ENCODE data around the gene GSTT2.
"Not testable (repeated sequence)": the region's sequence is repeated elsewhere in the genome, so short reads cannot be mapped to it uniquely, and the experiment has no call there.

The GSTT2 gene

DNA sequence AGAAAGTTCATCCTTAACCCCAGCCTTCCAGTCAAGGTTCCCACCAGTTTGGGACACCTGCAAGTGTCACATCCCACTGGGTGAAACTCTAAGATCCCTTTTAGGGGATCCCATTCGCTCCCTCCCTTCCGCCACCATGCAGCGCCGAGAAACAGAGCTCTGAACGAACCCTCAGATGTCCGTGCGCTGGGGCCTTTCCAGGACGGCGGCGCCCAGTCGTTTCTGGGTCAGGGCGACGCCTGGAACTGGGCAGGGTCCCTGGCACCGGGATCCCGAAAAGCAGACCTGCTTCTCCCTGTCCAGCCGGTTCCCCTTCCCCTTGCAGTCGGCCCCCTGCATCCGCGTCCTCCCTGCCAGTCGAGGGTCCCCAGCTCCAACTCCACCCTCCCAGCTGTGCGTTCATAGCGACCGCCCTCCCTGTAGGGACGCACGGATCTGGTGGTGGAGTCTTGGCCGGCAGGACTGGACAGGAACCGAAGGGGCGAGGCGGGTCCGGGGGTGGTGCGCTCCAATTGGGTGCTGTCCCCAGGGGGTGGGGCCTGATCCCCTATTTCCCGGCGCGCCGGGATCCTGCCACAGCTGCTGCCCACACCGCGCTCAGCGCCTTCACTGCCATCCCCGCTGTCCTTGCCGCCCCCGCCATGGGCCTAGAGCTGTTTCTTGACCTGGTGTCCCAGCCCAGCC is at the start of gene GSTT2:
GSTT2 (plus strand) TSS at position 578 of the 684 bp plus-strand sequence.
- peak; percentile 96 for ATAC-seq

DNA sequence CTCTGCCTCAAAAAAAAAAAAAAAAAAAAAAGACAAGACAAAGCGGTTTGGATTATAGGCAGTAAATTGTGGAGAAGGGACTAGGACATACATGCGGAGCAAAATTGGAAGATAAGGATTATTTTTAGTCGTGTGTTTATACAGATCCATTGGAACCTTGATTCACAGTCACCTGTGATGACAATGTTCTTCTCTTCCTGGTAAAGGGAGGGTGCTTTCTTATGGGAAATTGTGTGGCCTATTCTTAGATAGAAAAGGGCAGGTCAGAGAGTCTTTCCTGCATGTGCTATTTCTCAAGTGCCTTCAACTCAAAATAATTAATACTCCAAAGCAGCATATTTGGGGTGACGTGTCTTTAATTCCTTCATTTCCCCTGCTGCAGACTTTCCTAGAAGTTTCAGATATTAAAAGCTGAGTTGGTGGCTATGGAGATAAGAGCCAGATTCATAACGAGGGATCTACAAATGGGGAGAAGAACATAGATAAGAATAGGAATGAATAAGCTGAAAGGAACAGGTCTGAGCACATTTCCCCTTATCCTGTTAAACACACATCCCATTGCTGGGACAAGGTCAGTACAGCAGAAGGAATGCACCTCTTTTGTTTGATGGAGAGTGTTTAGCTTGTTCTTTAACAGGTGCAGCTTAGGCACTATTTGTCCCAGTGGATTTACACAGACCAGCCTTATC is 41.5 kb upstream of the GSTT2 start:
- TF ChIP-seq ARNTL (CRISPR knock-in tag; IDR thresholded peaks at IDR 0.05; ENCODE audit: borderline replicate concordance, low read depth): no peak
- no peak for TF ChIP-seq TOX (CRISPR knock-in tag; IDR thresholded peaks at IDR 0.05; ENCODE audit: borderline replicate concordance)
- no peak for TF ChIP-seq ZFP30 (CRISPR knock-in tag; IDR thresholded peaks at IDR 0.05)
- no peak for TF ChIP-seq CSDC2 (CRISPR knock-in tag; IDR thresholded peaks at IDR 0.05)
- TF ChIP-seq ZNF565 (CRISPR knock-in tag; conservative IDR thresholded peaks at IDR 0.05; ENCODE audit: low read depth): no peak
- TF ChIP-seq, protein P1, sequence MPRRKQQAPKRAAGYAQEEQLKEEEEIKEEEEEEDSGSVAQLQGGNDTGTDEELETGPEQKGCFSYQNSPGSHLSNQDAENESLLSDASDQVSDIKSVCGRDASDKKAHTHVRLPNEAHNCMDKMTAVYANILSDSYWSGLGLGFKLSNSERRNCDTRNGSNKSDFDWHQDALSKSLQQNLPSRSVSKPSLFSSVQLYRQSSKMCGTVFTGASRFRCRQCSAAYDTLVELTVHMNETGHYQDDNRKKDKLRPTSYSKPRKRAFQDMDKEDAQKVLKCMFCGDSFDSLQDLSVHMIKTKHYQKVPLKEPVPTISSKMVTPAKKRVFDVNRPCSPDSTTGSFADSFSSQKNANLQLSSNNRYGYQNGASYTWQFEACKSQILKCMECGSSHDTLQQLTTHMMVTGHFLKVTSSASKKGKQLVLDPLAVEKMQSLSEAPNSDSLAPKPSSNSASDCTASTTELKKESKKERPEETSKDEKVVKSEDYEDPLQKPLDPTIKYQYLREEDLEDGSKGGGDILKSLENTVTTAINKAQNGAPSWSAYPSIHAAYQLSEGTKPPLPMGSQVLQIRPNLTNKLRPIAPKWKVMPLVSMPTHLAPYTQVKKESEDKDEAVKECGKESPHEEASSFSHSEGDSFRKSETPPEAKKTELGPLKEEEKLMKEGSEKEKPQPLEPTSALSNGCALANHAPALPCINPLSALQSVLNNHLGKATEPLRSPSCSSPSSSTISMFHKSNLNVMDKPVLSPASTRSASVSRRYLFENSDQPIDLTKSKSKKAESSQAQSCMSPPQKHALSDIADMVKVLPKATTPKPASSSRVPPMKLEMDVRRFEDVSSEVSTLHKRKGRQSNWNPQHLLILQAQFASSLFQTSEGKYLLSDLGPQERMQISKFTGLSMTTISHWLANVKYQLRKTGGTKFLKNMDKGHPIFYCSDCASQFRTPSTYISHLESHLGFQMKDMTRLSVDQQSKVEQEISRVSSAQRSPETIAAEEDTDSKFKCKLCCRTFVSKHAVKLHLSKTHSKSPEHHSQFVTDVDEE (CRISPR knock-in tag; IDR thresholded peaks at IDR 0.05): no peak
- TF ChIP-seq OSR1 (CRISPR knock-in tag; IDR thresholded peaks at IDR 0.05): no peak
- TF ChIP-seq, protein P2, sequence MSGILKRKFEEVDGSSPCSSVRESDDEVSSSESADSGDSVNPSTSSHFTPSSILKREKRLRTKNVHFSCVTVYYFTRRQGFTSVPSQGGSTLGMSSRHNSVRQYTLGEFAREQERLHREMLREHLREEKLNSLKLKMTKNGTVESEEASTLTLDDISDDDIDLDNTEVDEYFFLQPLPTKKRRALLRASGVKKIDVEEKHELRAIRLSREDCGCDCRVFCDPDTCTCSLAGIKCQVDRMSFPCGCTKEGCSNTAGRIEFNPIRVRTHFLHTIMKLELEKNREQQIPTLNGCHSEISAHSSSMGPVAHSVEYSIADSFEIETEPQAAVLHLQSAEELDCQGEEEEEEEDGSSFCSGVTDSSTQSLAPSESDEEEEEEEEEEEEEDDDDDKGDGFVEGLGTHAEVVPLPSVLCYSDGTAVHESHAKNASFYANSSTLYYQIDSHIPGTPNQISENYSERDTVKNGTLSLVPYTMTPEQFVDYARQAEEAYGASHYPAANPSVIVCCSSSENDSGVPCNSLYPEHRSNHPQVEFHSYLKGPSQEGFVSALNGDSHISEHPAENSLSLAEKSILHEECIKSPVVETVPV (CRISPR knock-in tag; IDR thresholded peaks at IDR 0.05): no peak
- TF ChIP-seq ZFP3 (CRISPR knock-in tag; IDR thresholded peaks at IDR 0.05): no peak
- no peak for TF ChIP-seq ISL1 (CRISPR knock-in tag; IDR thresholded peaks at IDR 0.05)
- no peak for TF ChIP-seq BACH2 (CRISPR knock-in tag; IDR thresholded peaks at IDR 0.05; ENCODE audit: borderline replicate concordance)
- no peak for TF ChIP-seq ZC3H10 (CRISPR knock-in tag; IDR thresholded peaks at IDR 0.05)
- TF ChIP-seq ESRRG (CRISPR knock-in tag; IDR thresholded peaks at IDR 0.05): no peak
- no peak for TF ChIP-seq ZNF70 (CRISPR knock-in tag; IDR thresholded peaks at IDR 0.05)
- TF ChIP-seq ZNF8 (CRISPR knock-in tag; IDR thresholded peaks at IDR 0.05): no peak
- no peak for ATAC-seq

DNA sequence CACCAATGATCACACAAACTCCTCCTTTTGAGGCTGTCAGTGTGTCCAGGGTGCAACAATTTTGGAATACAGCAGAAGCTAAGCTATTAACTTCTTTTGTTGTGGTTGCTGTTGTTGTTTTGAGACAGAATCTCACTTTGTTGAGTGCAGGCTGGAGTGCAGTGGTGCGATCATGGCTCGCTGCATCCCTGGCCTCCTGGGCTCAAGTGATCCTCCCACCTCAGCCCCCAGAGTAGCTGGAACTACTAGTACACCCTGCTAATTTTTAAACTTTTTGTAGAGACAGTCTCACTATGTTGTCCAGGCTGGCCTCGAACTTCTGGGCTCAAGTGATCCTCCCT is 40.9 kb upstream of the GSTT2 start:
- no peak for ATAC-seq
- TF ChIP-seq ZNF70 (CRISPR knock-in tag; IDR thresholded peaks at IDR 0.05) (no peak), ZFP3 (CRISPR knock-in tag; IDR thresholded peaks at IDR 0.05) (no peak)
- TF ChIP-seq, protein P3, sequence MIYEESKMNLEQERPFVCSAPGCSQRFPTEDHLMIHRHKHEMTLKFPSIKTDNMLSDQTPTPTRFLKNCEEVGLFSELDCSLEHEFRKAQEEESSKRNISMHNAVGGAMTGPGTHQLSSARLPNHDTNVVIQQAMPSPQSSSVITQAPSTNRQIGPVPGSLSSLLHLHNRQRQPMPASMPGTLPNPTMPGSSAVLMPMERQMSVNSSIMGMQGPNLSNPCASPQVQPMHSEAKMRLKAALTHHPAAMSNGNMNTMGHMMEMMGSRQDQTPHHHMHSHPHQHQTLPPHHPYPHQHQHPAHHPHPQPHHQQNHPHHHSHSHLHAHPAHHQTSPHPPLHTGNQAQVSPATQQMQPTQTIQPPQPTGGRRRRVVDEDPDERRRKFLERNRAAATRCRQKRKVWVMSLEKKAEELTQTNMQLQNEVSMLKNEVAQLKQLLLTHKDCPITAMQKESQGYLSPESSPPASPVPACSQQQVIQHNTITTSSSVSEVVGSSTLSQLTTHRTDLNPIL (CRISPR knock-in tag; IDR thresholded peaks at IDR 0.05; ENCODE audit: low read depth): no peak

DNA sequence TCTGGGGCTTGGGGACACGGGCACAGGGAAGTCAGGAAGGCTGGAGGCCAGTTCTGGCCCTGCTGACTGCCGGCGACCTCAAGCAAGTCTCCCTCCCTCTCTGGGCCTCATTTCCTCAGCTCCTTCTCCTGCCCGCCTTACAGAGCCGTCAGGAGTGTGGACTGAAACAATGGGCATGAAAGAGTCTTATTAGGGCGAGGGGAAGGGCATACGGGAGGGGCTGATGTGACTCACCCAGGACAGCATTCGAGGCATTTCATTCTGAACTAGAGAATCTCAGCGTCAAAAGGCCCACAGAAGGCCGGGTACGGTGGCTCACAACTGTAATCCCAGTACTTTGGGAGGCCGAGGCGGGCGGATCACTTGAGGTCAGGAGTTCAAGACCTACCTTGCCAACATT is 39.8 kb upstream of the GSTT2 start:
- peak; percentile 74 for ATAC-seq

DNA sequence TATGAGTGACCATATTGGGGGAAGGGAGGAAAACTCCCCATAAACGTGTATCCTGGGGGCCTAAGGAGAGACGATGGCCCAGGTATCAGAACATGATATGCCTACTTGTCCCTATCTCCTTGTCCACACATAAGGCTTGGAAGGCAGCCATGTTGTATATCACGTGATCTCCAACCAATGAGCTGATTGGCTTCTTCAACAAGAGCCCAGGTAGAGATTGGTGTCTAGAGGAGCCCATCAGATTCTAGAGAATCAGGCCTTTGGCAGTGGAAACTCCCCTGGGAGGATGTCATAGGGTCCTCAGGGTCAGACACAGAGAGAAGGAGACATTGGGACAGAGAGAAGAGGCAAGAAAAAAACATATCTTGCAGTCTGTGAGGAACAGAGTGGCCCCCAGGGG is 32.5 kb upstream of the GSTT2 start:
- ATAC-seq: not testable (repeated sequence)

DNA sequence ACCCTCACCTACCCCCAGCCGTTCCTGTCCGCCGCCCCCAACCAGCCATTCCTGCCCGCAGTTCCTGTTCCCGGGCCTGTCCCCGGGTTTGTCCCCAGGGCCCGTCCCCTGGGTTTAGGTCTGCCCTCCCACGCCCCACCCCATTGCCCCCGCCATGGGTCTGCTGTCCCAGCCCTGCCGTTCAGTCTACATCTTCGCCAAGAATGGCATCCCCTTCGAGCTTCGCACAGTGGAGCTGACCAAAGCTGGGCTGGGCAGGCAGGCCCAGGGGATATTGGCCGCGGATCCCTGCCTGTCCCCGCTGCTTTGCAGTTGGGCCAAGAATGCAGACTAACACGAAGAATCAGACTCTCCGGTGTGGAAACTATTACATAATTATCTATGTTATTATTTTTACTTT is 30.2 kb upstream of the GSTT2 start:
- ATAC-seq: not testable (repeated sequence)

DNA sequence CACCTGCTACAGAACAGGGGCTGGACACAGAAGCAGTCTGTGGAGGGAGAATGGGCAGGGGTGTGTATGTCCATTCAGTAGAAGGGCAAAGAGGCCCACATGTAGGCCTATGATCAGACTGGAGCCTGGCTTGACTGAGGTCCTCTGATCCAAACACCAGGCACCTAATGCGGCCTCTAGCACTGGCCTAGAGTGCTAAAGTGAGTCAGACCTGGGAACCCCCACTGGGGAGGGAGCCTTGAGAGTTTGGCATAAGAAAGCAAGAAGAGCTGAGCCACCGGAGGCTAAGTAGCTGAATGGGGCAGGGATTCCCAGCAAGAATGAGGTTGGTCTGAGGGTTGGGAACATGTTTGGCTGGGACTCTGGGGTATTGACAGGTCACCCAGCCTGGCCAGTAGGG is 28.6 kb upstream of the GSTT2 start:
- not testable (repeated sequence) for ATAC-seq

DNA sequence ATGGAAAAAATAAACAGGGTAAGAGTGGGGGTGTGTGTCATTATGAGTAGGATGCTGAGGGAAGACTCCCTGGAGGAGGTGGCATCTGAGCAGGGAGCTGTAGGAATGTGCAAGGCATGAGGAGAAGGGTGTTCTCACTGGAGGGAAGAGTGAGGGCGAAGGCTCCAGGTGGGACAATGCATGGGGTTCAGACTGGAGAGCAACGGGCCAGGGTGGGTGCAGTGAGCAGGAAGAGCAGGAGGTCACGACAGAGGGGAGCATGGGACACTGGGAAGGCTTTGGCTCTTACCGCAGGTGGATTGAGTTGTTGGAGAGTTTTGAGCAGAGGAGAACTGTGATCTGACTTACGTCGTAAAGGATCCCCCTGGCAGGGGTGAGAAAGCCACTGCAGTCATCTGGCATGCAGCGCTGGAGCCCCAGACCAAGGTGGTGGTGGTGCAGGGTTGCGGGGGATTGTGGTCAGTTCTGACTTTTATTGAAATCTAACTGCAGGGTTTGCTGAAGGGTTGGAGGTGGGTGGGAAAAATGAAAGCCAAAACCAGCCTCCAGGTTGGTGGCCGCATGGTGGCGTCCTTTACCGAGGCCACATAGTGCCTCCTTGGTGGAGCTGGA is 27.0 kb upstream of the GSTT2 start:
- ATAC-seq: not testable (repeated sequence)

DNA sequence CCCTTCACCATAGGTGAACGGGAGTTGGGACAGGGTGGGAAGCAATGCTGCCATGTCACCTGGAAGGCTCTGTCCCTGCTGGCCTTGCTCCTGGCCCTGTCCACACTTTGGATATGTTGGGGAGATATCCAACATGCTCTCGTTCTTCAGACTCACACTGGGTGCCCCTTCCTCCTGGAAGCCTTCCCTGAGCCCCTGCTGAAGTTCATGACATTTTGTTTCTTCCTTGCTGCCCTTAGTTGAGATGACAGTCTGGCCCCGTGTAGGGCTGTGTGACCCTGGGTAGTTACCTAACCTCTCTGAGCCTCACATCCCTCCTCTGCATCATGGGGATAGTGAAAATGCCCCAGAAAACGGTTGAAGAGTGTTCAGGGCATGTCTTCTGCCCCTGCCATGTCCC is 26.4 kb upstream of the GSTT2 start:
- ATAC-seq: not testable (repeated sequence)

DNA sequence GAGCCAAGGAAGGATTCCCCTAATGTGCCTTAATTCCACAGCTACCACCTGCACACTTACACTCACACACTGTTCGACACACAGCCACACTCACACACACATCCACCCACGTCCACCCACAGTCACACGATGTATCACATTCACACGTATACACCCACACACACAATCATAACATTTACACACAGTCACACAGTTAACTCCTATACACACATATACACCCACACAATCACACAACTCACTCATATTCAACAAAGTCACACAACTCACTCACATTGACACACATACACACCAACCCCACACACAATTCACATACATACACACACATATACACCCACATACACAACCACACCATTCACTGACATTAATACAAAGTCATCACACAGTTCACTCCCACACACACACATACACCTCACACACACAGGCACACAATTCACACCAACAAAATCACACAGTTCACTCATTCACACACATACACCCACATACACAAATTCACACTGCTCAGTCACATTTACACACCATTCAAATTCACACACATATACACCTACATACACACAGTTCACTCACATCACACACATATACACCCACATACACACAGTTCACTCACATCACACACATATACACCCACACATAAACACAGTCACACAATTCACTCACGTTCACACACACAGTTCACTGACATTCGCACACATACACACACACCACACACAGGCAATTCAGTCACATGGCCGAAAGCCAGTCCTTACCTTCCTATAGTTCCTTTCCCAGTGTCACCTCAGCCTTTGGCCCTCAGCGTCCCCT is 25.5 kb upstream of the GSTT2 start:
- ATAC-seq: not testable (repeated sequence)

DNA sequence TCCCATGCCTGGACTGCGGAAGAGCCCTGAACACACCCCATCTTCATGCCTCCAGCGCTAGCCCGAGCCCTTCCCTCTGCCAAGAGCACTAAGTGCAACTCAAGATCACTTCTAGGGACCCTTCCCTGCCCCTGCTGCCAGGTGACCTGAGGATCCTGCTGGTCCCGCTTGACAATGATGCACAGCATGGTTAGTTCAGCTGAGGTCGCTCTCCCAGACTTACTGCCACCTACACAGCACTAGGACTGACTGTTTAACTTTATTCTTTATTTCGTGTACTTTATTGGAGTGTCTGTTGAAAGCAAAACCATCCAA is 25.0 kb upstream of the GSTT2 start:
- not testable (repeated sequence) for ATAC-seq

DNA sequence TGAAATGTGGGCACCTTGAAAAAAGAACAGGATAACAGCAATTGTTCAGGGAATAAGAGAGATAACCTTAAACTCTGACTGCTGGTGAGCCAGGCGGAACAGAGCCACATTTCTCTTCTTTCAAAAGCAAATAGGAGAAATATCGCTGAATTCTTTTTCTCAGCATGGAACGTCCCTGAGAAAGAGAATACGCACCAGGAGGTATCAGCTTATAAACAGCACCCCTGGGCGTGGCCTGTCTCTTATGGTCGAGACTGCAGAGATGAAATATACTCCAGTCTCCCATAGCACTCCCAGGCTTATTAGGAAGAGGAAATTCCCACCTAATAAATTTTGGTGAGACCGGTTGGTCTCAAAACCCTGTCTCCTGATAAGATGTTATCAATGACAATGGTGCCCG is 24.0 kb upstream of the GSTT2 start:
- not testable (repeated sequence) for ATAC-seq
